HEK293 (cell line): ENCODE data around the gene METTL24.

Source experiments
- CTCF ChIA-PET: fragments of 350-600 bp; formaldehyde crosslinking; extraction: SDS; loops from one replicate; lab custom pipeline; 2021; ENCODE audit warnings: antibody characterized with exemption; lab: Yijun Ruan, JAX
- POLR2A ChIA-PET: fragments of 300-600 bp; formaldehyde crosslinking; extraction: SDS; loops from one replicate; lab custom pipeline; 2020; ENCODE audit warnings: antibody characterized with exemption, inconsistent platforms; lab: Yijun Ruan, JAX
- H3K27ac ChIP-seq: fragments of 200-500 bp; sonication (Bioruptor generic); 2 replicates; pipeline ENCODE4 v1.5.1; 2014; ENCODE audit warnings: low read depth, low read length, control low read depth, inconsistent platforms; ENCODE audit errors: extremely low read depth
- H3K36me3 ChIP-seq, 2 experiments: fragments of 200-500 bp in 1 of 2; sonication (Bioruptor generic) in 1 of 2; 1 replicate in 1 of 2; 2 replicates in 1 of 2; pipeline ENCODE4 v1.5.1; 2014 to 2017; ENCODE audit warnings: inconsistent platforms in 2 of 2, low read length in 2 of 2; ENCODE audit not compliant: control insufficient read depth in 2 of 2, insufficient read depth in 1 of 2
- H3K4me1 ChIP-seq: fragments of 200-500 bp; sonication (Bioruptor generic); 2 replicates; pipeline ENCODE4 v1.5.1; 2014; ENCODE audit warnings: mild to moderate bottlenecking, low read length, inconsistent platforms; ENCODE audit not compliant: control insufficient read depth, insufficient read depth
- H3K4me3 ChIP-seq: 2 replicates; pipeline ENCODE4 v1.5.1; 2011; ENCODE audit warnings: low read depth, mild to moderate bottlenecking, control low read depth, low read length, moderate library complexity
- H3K9me3 ChIP-seq: fragments of 200-500 bp; sonication (Bioruptor generic); 2 replicates; pipeline ENCODE4 v1.5.1; 2014; ENCODE audit warnings: low read depth, low read length, inconsistent platforms; ENCODE audit not compliant: control insufficient read depth, insufficient read depth
- OSR2 ChIP-seq: fragments of 450-650 bp; formaldehyde crosslinking; IDR thresholded peaks from 2 replicates; pipeline ENCODE4 v1.5.1; 2016; ENCODE audit warnings: missing biosample characterization, missing genetic modification characterization
- PATZ1 ChIP-seq: fragments of 450-650 bp; formaldehyde crosslinking; IDR thresholded peaks from 2 replicates; pipeline ENCODE4 v1.5.1; 2016; ENCODE audit warnings: missing biosample characterization, missing genetic modification characterization
- PBX3 ChIP-seq: sonication (generic); formaldehyde crosslinking; IDR thresholded peaks from 2 replicates; pipeline ENCODE4 v1.8.1; 2022; ENCODE audit warnings: mild to moderate bottlenecking, moderate library complexity, missing genetic modification reagents
- PRDM1 ChIP-seq: fragments of 450-650 bp; formaldehyde crosslinking; IDR thresholded peaks from 2 replicates; pipeline ENCODE4; 2016; ENCODE audit warnings: missing biosample characterization, missing genetic modification characterization
- PRDM2 ChIP-seq: fragments of 450-650 bp; formaldehyde crosslinking; IDR thresholded peaks from 2 replicates; pipeline ENCODE4 v1.5.1; 2016; ENCODE audit warnings: missing biosample characterization, missing genetic modification characterization, borderline replicate concordance
- SCRT1 ChIP-seq: fragments of 450-650 bp; formaldehyde crosslinking; IDR thresholded peaks from 2 replicates; pipeline ENCODE4 v1.5.1; 2016; ENCODE audit warnings: missing biosample characterization, missing genetic modification characterization, borderline replicate concordance
- ZBTB6 ChIP-seq: fragments of 450-650 bp; formaldehyde crosslinking; IDR thresholded peaks from 2 replicates; pipeline ENCODE4 v1.5.1; 2017; ENCODE audit warnings: missing biosample characterization, missing genetic modification characterization
- ZNF391 ChIP-seq: fragments of 450-650 bp; formaldehyde crosslinking; IDR thresholded peaks from 2 replicates; pipeline ENCODE4 v1.5.1; 2016; ENCODE audit warnings: low read depth, missing biosample characterization, missing genetic modification characterization, borderline replicate concordance
- ZNF521 ChIP-seq: fragments of 450-650 bp; formaldehyde crosslinking; IDR thresholded peaks from 2 replicates; pipeline ENCODE4 v1.5.1; 2017; ENCODE audit warnings: missing biosample characterization, mild to moderate bottlenecking, missing genetic modification characterization
- ZNF529 ChIP-seq: fragments of 450-650 bp; formaldehyde crosslinking; IDR thresholded peaks from 2 replicates; pipeline ENCODE4 v1.5.1; 2017; ENCODE audit warnings: missing genetic modification characterization, missing biosample characterization; ENCODE audit not compliant: insufficient replicate concordance
- ZNF549 ChIP-seq: fragments of 450-650 bp; IDR thresholded peaks from 2 replicates; pipeline ENCODE4 v1.5.1; 2018; ENCODE audit warnings: missing biosample characterization, missing genetic modification characterization, mild to moderate bottlenecking, inconsistent platforms, moderate library complexity
- ZNF580 ChIP-seq: fragments of 450-650 bp; formaldehyde crosslinking; IDR thresholded peaks from 2 replicates; pipeline ENCODE4 v1.5.1; 2016; ENCODE audit warnings: missing biosample characterization, missing genetic modification characterization
- ZNF600 ChIP-seq: fragments of 450-650 bp; formaldehyde crosslinking; IDR thresholded peaks from 2 replicates; pipeline ENCODE4 v1.5.1; 2016; ENCODE audit warnings: missing biosample characterization, missing genetic modification characterization
- ZNF660 ChIP-seq: fragments of 450-650 bp; IDR thresholded peaks from 2 replicates; pipeline ENCODE4 v1.5.1; 2018; ENCODE audit warnings: missing biosample characterization, mild to moderate bottlenecking, missing genetic modification characterization
- ZNF701 ChIP-seq: fragments of 450-650 bp; formaldehyde crosslinking; IDR thresholded peaks from 2 replicates; pipeline ENCODE4 v1.5.1; 2016; ENCODE audit warnings: missing biosample characterization, missing genetic modification characterization
- ZNF777 ChIP-seq: fragments of 450-650 bp; formaldehyde crosslinking; IDR thresholded peaks from 2 replicates; pipeline ENCODE4 v1.5.1; 2017; ENCODE audit warnings: missing biosample characterization, missing genetic modification characterization, borderline replicate concordance

METTL24 gene

GRCh38 chr6:110283657-110284056, 74.5 kb downstream of the METTL24 start (continued):
- TF ChIP-seq PRDM1 (no peak), ZNF521 (no peak), ZNF549 (tag by site-specific recombination) (no peak), ZNF701 (tag by site-specific recombination) (no peak), ZNF600 (tag by site-specific recombination) (no peak), SCRT1 (tag by site-specific recombination) (no peak), PRDM2 (tag by site-specific recombination) (no peak)
- TF ChIP-seq, all 188 proteins: peak for 0

GRCh38 chr6:110282412-110282811, 75.7 kb downstream of the METTL24 start:
- ChIA-PET POLR2A (no interaction called here), CTCF (interaction anchor here (1.0 kb wide), 1 partner anchor 243 kb away, joined by 3 read pairs; no protein-coding TSS in a partner anchor)
- Histone ChIP-seq H3K36me3 (no peaks in the 10 kb centered on the region), H3K4me3 (no peak overlapping the region), H3K27ac (no peak overlapping the region), H3K9me3 (no peaks in the 10 kb centered on the region), H3K4me1 (no peaks in the 10 kb centered on the region)
- TF ChIP-seq PBX3 (CRISPR knock-in tag) = no peak
- TF ChIP-seq ZNF580 (tag by site-specific recombination) = no peak
- no peak for TF ChIP-seq ZNF391 (tag by site-specific recombination)
- no peak for TF ChIP-seq ZNF660
- no peak for TF ChIP-seq PATZ1
- no peak for TF ChIP-seq OSR2
- no peak for TF ChIP-seq ZNF521
- TF ChIP-seq ZBTB6 (tag by site-specific recombination) = no peak
- no peak for TF ChIP-seq ZNF777
- TF ChIP-seq ZNF529 (tag by site-specific recombination) = no peak
